RWPE1 (cell line): Measurements from ENCODE around the gene CRTAP.
A peak's percentile ranks its signal among the peaks of the same experiment; 100 is the strongest.
"Not testable (repeated sequence)": the region's sequence is repeated elsewhere in the genome, so short reads cannot be mapped to it uniquely, and the experiment has no call there.

Source experiments
- CTCF ChIA-PET: fragments of 350-600 bp; sonication (Branson Sonifier 250); formaldehyde crosslinking; extraction: SDS; loops from one replicate; lab custom pipeline; 2021; lab: Yijun Ruan, JAX
- POLR2A ChIA-PET: fragments of 400-600 bp; formaldehyde crosslinking; extraction: SDS; loops from one replicate; lab custom pipeline; 2020; ENCODE audit warnings: antibody characterized with exemption; ENCODE audit not compliant: low non-redundant PET; lab: Yijun Ruan, JAX
- DNase-seq: peaks from one replicate; pipeline ENCODE4 v3.0.0; 2012; ENCODE audit warnings: low spot score
- H3K27ac ChIP-seq: fragments of 450-650 bp; 2 replicates; pipeline ENCODE4 v1.5.1; 2017
- TF ChIP-seq, protein P1 (sequence below): fragments of 450-650 bp; conservative IDR thresholded peaks from 2 replicates; pipeline ENCODE4 v1.5.1; 2017; ENCODE audit warnings: low read depth, mild to moderate bottlenecking

The CRTAP gene

DNA sequence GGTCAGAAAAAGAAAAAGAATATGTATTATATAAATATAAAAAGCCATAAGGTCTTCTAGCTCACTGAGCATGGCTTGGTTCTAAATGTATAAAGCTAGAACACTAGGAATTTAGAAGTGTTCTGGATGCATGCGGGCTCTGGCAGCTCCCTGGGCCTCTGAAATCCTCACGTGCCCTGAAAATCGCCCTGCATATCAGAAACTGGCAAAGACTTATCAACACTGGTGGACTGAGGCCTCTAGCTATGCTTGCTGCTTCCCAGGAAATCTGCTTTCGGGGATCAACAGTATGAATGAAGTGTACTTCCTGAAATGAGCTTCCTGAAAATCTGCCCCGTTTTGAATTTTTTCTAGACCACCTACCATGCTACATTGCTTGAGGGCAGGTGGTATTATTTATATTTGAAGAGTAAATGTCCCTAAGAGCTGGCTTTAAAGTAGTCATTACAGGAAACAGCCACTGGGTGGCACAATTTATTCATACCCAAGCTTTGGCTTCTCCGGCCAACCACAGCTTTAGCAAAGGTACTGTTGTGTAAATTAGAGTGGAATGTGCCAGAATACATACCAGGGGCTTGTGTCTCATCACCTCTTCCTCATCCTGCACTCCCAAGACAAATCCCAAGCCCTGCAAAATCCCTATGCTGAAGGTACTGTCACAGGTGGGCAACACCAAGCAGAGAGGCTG, 17.7 kb downstream of the CRTAP start:
- POLR2A ChIA-PET = no interaction called here
- TF ChIP-seq, protein P1, sequence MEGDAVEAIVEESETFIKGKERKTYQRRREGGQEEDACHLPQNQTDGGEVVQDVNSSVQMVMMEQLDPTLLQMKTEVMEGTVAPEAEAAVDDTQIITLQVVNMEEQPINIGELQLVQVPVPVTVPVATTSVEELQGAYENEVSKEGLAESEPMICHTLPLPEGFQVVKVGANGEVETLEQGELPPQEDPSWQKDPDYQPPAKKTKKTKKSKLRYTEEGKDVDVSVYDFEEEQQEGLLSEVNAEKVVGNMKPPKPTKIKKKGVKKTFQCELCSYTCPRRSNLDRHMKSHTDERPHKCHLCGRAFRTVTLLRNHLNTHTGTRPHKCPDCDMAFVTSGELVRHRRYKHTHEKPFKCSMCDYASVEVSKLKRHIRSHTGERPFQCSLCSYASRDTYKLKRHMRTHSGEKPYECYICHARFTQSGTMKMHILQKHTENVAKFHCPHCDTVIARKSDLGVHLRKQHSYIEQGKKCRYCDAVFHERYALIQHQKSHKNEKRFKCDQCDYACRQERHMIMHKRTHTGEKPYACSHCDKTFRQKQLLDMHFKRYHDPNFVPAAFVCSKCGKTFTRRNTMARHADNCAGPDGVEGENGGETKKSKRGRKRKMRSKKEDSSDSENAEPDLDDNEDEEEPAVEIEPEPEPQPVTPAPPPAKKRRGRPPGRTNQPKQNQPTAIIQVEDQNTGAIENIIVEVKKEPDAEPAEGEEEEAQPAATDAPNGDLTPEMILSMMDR = peak; percentile 68
- CTCF ChIA-PET = interaction anchor here (0.7 to 1.6 kb wide), 6 partner anchors 57 to 403 kb away, joined by 3 to 19 read pairs (median 3); no protein-coding TSS in a partner anchor

DNA sequence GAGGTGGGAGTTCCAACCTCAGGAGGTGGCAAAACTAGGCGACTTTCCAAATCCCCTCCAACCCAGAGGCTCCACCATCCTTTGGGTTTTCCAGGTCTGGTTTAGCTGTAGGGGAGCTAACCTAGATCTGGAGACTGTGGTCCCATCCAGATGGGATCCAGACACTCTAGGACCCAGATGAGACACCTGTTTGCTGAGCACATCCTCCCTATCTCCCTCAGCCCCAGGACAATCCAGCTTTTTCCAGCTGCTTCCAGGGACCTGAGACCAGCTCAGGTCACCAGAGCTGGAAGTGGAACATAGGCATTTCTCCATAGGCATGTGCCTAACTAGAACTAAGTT, 18.2 kb downstream of the CRTAP start:
- POLR2A ChIA-PET = no interaction called here
- TF ChIP-seq, protein P1 = no peak
- CTCF ChIA-PET = interaction anchor here (0.7 to 1.6 kb wide), 4 partner anchors 118 to 402 kb away, joined by 3 to 19 read pairs (median 4); no protein-coding TSS in a partner anchor
- 0 out of 2 replicates have a peak overlapping the region, but pooled peaks have one; percentile 14 for H3K27ac ChIP-seq
- no peak for DNase-seq

More for the DNA sequence above, 17.7 kb downstream of the CRTAP start:
- peak; percentile 49 for DNase-seq
- 0 out of 2 replicates have a peak overlapping the region, but pooled peaks have one; percentile 14 for H3K27ac ChIP-seq

DNA sequence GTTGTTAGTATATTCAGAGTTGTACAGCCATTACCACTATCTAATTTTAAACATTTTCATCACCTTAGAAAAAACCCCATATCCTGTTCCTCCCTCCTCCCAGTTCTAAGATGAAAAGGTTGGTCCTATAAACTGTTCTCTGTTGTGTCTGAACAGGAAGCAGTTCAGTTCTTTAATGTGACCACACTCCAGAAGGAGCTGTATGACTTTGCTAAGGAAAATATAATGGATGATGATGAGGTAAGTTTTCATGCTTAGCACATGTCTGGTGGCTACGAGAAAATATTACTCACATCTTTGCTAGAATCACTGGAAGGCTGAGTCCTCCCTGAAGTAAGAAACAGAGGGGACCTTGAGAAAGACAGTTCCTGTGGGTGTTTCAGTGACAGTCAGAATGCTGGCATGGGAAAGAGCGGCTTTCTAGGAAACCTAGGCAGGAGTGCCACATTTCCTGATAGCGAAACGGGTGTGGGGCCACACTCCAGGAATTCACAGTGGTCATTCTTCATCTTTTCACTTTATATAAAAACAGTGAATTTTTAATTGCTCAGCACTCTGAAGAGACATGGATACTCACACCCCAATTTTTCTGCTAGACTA, 20.3 kb downstream of the CRTAP start:
- CTCF ChIA-PET = no interaction called here
- POLR2A ChIA-PET = no interaction called here
- TF ChIP-seq, protein P1 = no peak
- no peak for DNase-seq
- H3K27ac ChIP-seq = no peak overlapping the region

DNA sequence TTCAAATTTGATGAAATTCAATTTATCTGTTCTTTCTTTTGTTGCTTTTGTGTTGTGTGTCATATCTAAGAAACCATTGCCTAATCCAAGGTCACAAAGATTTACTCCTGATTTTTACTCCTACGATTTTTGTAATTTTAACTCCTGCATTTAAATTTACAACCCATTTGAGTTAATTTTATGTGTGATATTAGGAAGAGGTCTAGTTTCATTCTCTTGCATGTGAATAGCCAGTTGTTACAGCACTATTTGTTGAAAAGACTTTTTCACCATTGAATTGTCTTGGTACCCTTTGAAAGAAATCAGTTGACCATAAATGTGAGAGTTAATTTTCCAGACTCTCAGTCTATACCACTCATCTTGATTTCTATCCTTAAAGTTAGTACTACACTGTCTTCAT, 23.9 kb downstream of the CRTAP start:
- DNase-seq = no peak
- ChIA-PET POLR2A (no interaction called here), CTCF (no interaction called here)
- TF ChIP-seq, protein P1 = no peak
- no peak overlapping the region for H3K27ac ChIP-seq

DNA sequence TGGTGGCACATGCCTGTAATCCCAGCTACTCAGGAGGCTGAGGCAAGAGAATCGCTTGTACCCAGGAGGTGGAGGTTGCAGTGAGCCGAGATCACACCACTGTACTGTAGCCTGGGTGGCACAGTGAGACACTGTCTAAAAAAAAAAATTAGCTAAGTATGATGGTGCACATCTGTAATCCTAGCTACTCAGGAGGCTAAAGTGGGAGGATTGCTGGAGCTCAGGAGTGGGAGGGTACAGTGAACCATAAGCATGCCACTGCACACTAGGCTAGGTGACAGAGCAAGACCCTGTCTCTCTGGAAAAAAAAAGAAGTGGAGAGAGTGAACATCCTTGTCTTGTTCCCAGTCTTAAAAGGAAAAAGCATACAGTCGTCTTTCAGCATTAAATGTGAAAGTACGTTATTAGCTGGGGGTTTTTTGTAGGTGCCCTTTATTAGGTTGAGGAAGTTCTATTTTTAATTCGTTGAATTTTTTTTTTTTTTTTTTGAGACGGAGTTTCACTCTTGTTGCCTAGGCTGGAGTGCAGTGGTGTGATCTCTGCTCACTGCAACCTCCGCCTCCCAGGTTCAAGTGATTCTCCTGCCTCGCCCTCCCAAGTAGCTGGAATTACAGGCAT, 25.3 kb downstream of the CRTAP start:
- POLR2A ChIA-PET, H3K27ac ChIP-seq, DNase-seq: not testable (repeated sequence)
- CTCF ChIA-PET = interaction anchor here (1.2 kb wide), 1 partner anchor 234 kb away, joined by 4 read pairs; no protein-coding TSS in a partner anchor

DNA sequence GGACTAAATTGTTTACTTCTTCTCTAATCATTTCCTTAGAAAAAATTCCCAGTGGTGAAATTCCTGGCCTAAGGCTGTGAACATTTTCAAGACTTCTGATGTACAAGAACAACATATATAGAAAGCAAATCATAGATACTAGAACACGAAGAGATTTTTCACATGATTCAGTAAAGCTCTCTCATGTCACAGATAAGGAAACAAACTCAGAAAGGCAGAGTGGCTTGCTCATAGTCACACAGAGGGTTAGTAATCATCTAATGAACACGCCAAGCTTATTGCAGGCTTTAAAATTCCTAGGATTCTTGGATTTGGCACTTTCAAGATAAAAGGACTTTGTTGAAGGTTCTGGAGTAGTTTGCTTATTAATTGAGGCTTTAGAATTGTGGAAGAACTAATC, 26.2 kb downstream of the CRTAP start:
- DNase-seq = no peak
- ChIA-PET CTCF (no interaction called here), POLR2A (no interaction called here)
- TF ChIP-seq, protein P1 = no peak
- no peak overlapping the region for H3K27ac ChIP-seq
